ENCODE data around the gene WDFY4. TPM values are rescaled to one million over a fixed set of nuclear protein-coding genes. Genes with fewer than 3 reads are reported as not detected.

Gene WDFY4
- total and polyA plus RNA-seq, 8 donors, result 0.15 to 8.0 (median 2.7) TPM

- TF ChIP-seq CTCF (IDR thresholded peaks at IDR 0.05), result no peak
- no peak for TF ChIP-seq POLR2AphosphoS5 (IDR thresholded peaks at IDR 0.05)
- TF ChIP-seq EP300 (IDR thresholded peaks at IDR 0.05), result no peak
- TF ChIP-seq POLR2A (IDR thresholded peaks at IDR 0.05), result no peak
- Histone ChIP-seq H3K27ac (no peak overlapping the region), H3K4me1 (peaks cover 0 to 5% (median 0%) of the 10 kb centered on the region in 4 donors), H3K27me3 (no peaks in the 10 kb centered on the region), H3K4me3 (no peak overlapping the region), H3K9me3 (no peaks in the 10 kb centered on the region), H3K36me3 (peaks cover 0 to 13% (median 5%) of the 10 kb centered on the region in 4 donors)
- DNase-seq, result no peak
- WGBS, 5 donors, result 79 to 89% (median 83%) methylated on average over 6 of the region's 6 CpGs
- intact Hi-C loops (cut with DNase I; ENCODE audit: low total_unique reads), result no loop called here
Observed at GRCh38 chr10:49021685-49022084, 337.0 kb downstream of the WDFY4 start.

GRCh38 chr10:49023071-49023470 is 338.4 kb downstream of the WDFY4 start:
- H3K4me3 ChIP-seq, result no peak overlapping the region
- intact Hi-C loops (cut with DNase I; ENCODE audit: low total_unique reads), result no loop called here
- H3K9me3 ChIP-seq, result no peaks in the 10 kb centered on the region
- 28 to 45% (median 34%) methylated on average over 2 of the region's 2 CpGs for WGBS, 5 donors
- no peaks in the 10 kb centered on the region for H3K27me3 ChIP-seq
- no peak for TF ChIP-seq POLR2A (IDR thresholded peaks at IDR 0.05)
- no peak for TF ChIP-seq POLR2AphosphoS5 (IDR thresholded peaks at IDR 0.05)
- TF ChIP-seq CTCF (IDR thresholded peaks at IDR 0.05), result no peak
- TF ChIP-seq EP300 (IDR thresholded peaks at IDR 0.05), result no peak
- peaks cover 0 to 5% (median 0%) of the 10 kb centered on the region in 4 donors for H3K4me1 ChIP-seq
- H3K27ac ChIP-seq, result peak overlapping the region in 2 of 5 donors; percentile 68 to 79
- H3K36me3 ChIP-seq, result peaks cover 0 to 13% (median 5%) of the 10 kb centered on the region in 4 donors
- no peak for DNase-seq

- H3K4me1 ChIP-seq, result peaks cover 0 to 5% (median 0%) of the 10 kb centered on the region in 4 donors
- 44 to 59% (median 57%) methylated on average over 5 of the region's 5 CpGs for WGBS, 5 donors
- peak overlapping the region in 3 of 5 donors; percentile 67 to 79 (median 68) for H3K27ac ChIP-seq
- H3K4me3 ChIP-seq, result no peak overlapping the region
- peaks cover 0 to 9% (median 5%) of the 10 kb centered on the region in 4 donors for H3K36me3 ChIP-seq
- no peaks in the 10 kb centered on the region for H3K9me3 ChIP-seq
- TF ChIP-seq EP300 (IDR thresholded peaks at IDR 0.05), result no peak
- TF ChIP-seq POLR2A (IDR thresholded peaks at IDR 0.05), result no peak
- TF ChIP-seq CTCF (IDR thresholded peaks at IDR 0.05), result no peak
- TF ChIP-seq POLR2AphosphoS5 (IDR thresholded peaks at IDR 0.05), result no peak
- peak in 1 of 2 donors; percentile 69 for DNase-seq
- H3K27me3 ChIP-seq, result no peaks in the 10 kb centered on the region
- intact Hi-C loops (cut with DNase I; ENCODE audit: low total_unique reads), result no loop called here
Observed at GRCh38 chr10:49023752-49024151, 339.1 kb downstream of the WDFY4 start.

GRCh38 chr10:49024484-49024883 is 339.8 kb downstream of the WDFY4 start:
- no peak for DNase-seq
- intact Hi-C loops (cut with DNase I; ENCODE audit: low total_unique reads), result no loop called here
- Histone ChIP-seq H3K4me3 (no peak overlapping the region), H3K36me3 (peaks cover 0 to 2% (median under 1%) of the 10 kb centered on the region in 4 donors), H3K27me3 (no peaks in the 10 kb centered on the region), H3K9me3 (no peaks in the 10 kb centered on the region), H3K4me1 (peaks cover 0 to 5% (median 0%) of the 10 kb centered on the region in 4 donors), H3K27ac (peak overlapping the region in 3 of 5 donors; percentile 67 to 79 (median 68))
- no peak for TF ChIP-seq EP300 (IDR thresholded peaks at IDR 0.05)
- no peak for TF ChIP-seq POLR2A (IDR thresholded peaks at IDR 0.05)
- no peak for TF ChIP-seq CTCF (IDR thresholded peaks at IDR 0.05)
- TF ChIP-seq POLR2AphosphoS5 (IDR thresholded peaks at IDR 0.05), result no peak
- 63 to 83% (median 78%) methylated on average over 3 of the region's 3 CpGs for WGBS, 5 donors
